HG02852 (cell line): Measurements from ENCODE around the gene GHR.

Experiments used
- ATAC-seq: cut with Tn5 transposase; IDR thresholded peaks from one replicate; pipeline ENCODE4 v1.9.1; 2021; ENCODE audit warnings: mild to moderate bottlenecking, moderate library complexity; ENCODE audit not compliant: unreplicated experiment

GHR gene

DNA sequence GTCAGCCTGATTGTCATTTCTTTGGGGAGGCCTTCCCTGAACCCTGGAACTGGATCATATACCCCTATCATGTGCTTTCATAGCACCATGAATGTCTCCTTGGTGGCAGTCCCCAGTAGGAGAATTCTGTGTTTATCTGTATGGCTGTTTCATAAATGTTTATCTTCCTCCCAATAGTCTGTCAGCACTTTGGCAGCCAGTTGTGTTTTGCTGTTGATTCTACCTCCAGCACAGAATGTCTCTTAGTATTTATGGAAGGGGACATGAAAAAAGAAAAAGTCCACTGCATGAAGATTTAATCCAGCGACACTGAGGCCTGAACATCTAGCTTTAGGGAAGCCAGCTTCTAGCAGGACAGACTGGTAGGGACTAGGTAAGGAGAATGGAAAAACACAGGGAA, 38.3 kb downstream of the GHR start:
- no peak for ATAC-seq

GRCh38 chr5:42462083-42462482, 38.8 kb downstream of the GHR start:
- no peak for ATAC-seq

GRCh38 chr5:42467572-42467971, 44.3 kb downstream of the GHR start:
- ATAC-seq = no peak

DNA sequence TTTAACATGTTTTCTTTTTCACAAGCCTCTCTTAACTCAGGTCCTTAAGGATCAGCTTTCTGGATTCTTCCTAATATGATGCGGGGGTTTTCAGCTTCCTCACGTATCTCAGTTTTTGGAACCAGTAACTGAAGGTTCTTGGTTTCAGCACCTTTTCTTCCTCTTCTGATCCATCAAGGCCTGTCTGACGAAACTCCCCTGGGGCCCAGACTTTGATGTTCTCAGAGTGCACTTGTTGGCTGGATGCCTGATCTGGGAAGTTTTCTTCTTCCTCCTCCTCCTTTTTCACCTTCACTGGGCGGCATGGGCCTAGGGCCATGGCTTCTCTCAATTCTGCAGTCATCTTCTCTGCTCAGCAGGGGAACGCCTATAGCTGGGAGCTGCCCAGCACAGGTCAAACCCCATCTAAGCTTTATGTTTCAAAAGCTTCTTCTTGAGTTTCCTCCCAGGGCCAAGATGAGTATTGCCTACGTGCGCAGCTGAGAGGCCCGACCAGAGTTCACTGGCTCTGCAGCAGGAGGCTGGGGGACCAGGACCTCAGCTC, 44.8 kb downstream of the GHR start:
- no peak for ATAC-seq

DNA sequence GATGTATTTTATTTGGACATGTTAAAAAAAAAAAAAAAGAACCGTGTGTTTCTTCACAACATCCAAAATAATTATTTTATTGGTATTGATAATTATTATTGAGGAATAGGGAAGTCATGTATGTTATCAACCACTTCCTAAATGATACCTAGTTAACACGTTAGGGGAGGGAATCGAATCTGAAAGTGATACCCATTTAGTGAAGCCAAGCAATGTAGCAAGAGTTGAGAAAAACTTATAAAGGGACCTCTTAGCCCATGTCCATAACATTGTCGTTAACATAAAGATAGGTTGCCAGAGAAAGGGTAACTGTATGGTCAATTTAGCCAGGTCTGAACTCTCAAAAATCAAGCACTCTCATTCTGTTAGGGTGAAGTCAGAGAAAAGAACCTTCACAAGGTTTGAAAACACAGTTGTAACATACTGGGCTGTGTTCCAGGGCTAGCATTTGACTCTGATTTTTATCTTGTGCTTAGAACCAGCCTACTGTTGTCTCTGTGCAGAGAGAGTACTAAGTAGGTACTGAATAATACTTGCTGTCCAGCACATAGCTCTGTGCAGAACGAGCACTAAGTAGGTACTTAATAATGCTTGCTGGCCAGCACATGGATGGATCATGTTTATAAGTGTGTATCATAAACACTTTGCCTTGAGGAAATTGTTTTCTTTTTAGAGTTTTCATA, 60.4 kb downstream of the GHR start:
- ATAC-seq = peak; percentile 68

DNA sequence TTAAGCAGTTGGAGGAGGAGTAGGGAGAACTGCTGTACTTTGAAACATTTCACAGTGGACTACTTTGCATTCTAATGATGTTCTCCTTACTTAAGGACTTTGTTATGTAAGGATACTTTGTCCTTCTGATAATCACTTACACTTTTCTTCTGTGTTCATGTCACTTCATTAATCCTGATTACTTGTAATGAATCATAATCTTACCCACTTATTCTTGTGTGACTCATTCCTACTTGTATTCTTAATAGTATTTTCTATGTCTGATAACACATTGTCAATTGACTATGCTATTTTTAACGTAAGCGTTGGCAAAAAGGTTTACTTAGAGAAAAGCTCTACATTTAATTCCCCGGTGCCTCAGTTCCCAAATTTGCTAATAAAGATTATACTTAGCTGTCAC, 63.8 kb downstream of the GHR start:
- ATAC-seq = no peak

DNA sequence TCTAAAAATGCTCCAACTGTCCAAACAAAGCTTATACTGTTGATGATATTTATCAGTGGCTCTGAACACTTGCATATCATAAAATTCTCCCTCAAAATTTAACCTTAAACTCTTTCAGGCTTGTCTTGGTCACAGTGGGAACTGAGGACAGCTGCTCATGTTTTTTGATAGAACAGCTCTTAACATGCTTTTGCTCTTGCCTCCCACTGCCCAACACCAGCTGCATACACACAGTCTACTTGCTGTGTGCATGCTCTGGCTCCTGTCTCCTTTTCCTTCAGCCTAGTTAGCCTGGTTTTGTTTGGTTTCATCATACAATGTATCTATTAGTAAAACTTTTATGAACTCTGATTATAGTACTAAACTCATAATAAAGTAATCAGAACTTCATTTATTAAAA, 64.6 kb downstream of the GHR start:
- no peak for ATAC-seq

GRCh38 chr5:42490831-42491230, 67.6 kb downstream of the GHR start:
- no peak for ATAC-seq

- ATAC-seq = no peak
Observed at GRCh38 chr5:42491699-42492098, 68.5 kb downstream of the GHR start.

- no peak for ATAC-seq
Observed at GRCh38 chr5:42492974-42493373, 69.7 kb downstream of the GHR start.

DNA sequence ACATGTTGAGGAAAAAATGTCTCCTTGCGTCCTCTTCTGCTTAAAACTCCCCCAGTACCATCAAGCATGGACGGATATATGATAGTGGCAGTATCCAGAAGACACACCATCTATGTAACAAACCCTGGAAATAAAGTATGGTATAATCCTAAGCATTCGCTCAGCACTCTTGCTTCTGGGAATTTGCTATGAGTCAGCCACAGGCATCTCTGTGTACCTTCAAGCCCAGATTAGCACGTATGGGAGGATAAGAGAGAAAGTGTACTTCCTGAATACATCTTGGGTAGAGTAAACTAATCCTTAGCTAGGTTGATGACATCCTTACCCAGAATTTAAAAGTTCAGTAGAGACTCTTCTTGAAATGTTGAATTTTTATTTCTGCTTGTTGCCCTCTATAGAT, 71.2 kb downstream of the GHR start:
- no peak for ATAC-seq

DNA sequence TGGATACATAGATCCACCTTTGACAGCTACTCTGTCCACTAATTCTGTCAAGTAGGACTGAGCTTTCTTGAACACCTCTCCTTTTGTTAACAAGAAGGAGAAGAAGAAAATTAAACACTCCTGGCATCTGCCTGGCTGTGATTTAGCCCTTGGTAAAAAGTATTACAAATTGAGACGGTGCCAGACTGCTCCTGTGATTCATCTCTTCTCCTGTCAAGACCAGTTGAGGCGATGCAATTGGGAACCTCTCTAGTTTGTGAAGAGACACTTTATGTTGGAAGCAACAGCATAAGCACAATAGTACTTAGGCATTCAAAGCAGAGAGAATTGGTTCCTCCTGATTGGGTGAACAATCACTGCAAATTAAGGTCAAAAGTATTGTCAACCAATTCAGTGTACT, 72.7 kb downstream of the GHR start:
- ATAC-seq = no peak

GRCh38 chr5:42496397-42497156, 73.3 kb downstream of the GHR start:
- no peak for ATAC-seq

DNA sequence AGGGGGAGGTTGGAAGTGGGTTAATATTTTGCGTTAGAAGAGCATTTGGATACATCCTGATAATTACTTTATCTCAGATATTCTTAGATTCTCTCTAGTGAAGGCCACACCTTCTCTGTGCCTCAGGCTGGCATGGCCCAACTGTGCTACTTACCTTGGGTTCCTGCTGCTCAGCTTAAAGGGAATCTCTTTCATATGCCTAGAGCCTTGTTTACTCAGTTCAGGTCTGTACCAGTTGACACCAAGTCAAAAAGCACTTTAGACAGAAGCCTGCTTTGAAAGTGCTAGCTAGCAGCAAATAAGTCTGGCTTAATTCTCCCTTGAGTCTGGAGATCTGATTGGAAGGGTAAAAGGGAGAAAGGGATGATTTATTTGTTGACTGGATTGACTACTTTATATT, 74.8 kb downstream of the GHR start:
- ATAC-seq = no peak

DNA sequence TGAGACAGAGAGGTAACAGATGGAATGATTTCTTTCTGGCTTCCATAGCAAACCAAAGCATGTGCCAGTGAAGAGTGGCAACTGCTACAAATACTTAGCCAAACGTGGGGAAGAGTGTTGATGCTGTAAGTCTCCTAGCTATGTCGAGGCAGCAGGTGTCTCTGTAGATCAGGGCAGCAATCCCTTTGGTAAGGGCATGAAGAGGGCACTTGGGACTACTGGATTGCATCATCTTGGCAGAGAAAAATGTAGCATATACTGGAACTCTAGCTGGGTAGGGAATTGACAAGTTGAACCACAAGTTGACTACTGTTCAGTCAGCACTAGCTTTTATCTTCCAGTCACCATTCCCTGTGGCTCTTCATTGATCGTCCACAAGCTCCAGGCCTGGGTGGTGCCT, 75.8 kb downstream of the GHR start:
- no peak for ATAC-seq

GRCh38 chr5:42500003-42500599, 76.9 kb downstream of the GHR start:
- ATAC-seq = no peak

DNA sequence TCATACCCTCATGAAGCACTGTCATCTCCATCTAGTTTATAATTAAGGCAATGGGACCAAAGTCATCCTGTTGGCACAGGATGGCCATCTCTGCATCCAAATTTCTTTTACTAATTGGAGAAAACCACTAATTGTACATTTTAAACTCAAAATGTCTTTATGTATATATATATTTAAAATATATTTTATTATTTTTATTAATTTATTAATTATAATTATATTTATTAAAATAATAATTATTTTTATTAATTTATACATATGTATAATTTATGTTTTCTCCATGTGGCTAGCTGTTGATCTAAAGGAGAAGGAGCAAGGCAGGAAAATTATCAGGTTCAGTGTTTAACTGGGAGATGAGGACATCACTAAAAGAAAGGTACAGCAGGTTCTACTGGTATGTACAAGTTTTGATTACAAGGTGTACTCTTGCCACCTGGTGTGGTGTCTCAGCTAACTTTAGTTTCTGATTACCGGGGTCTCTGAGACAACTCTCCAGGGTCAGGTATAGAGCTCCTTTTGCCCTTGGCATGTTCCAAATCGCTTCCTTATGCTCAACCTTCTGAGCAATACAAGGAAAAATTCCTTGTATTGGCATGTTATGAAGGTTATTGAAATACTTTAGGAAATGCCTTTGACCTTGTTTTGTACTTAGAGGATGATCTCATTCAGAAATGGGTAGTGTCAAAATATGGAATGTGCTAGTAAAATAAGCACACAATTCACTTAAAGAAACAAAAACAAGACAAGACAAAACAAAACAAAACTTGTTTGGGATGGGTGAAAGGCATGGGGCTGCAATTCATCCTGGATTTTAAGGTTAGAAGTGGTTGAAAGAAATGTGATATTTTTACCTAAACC, 79.6 kb downstream of the GHR start:
- no peak for ATAC-seq

- ATAC-seq = no peak
Observed at GRCh38 chr5:42506662-42507061, 83.4 kb downstream of the GHR start.

- ATAC-seq = no peak
Observed at GRCh38 chr5:42507451-42508097, 84.3 kb downstream of the GHR start.

GRCh38 chr5:42513246-42513645, 90.0 kb downstream of the GHR start:
- no peak for ATAC-seq

- no peak for ATAC-seq
Observed at GRCh38 chr5:42514754-42515153, 91.5 kb downstream of the GHR start.
